HG03520 (cell line): ENCODE data around the gene MYH13.

Experiments used
- ATAC-seq: cut with Tn5 transposase; IDR thresholded peaks from one replicate; pipeline ENCODE4 v1.9.1; 2021; ENCODE audit warnings: mild to moderate bottlenecking, moderate library complexity; ENCODE audit not compliant: unreplicated experiment

The MYH13 gene

DNA sequence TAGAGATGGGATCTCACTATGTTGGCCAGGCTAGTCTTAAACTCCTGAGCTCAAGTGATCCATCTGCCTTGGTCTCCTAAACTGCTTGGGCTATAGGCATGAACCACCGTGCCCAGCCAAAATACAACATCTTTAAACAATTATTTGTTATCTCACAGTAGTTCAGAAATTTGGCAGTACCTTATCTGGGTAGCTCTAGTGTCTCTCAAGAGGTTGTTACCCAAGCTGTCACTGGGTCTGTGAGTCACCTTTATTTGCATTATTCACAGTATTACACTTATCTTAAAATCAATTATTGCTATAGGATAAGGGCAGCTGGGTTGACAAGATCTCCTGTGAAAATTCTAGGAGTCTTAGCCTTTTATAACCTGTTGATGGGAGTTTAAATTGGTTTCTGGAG, 110.4 kb downstream of the MYH13 start:
- ATAC-seq: no peak

DNA sequence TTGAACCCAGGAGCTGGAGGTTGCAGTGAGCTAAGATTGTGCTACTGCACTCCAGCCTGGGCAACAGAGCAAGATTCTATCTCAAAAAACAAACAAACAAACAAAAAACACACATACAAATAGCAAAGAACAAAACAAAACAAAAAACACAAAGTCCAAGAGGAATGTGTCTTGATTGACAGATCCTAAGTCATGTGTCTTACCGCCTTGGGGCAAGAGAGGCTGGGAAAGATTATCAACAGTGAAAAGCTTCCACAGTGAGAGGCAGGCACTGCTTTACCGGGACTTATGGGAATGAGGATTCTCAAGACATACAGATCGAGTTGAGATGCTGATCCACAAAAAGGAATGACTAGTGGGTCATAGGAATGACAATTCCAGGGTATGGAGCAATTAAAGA, 111.7 kb downstream of the MYH13 start:
- no peak for ATAC-seq

DNA sequence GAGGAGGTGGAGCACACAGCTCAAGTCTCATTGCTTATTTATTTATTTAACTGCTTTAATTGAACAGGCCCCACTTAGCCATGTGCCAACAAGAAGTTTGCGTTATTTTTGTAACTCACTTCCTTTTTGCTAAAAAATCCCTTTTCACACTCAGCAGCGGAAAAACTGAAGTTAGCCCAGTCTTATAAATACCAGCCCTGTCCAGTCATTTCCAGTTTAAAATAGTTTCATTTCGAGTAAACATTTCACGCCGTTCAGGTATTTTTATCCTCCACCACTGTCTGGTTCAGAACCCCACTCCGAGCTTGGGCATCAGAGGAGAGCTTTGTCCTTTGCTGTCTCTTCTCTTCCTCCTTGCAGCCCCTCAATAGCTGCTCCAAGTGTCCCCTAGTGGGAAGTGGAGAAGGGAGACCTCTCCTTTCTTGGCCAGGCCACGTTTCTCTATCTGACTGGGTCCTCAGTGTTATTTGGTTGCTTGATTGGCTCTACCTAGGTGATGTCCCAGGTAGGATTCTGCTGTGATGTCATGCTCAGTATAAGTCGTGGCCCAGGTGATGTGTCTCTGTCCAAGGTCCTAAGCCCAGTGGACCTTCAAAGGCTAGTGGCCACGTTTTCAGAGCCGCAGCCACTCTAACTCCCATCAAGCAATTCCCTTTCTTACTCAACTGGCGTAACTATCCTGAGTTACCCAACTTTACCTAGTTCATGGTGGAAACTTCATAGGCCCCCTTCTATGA, 121.4 kb downstream of the MYH13 start:
- no peak for ATAC-seq
